ENCODE data around the gene NDUFC1.

The NDUFC1 gene

GRCh38 chr4:139247241-139247640, 55.0 kb downstream of the NDUFC1 start:
- no peak for DNase-seq (ENCODE audit: low spot score)

- DNase-seq (ENCODE audit: low spot score) = no peak
These were observed 56.1 kb downstream of the NDUFC1 start for GRCh38 chr4:139246166-139246565.

- no peak for DNase-seq (ENCODE audit: low spot score)
These were observed 56.7 kb downstream of the NDUFC1 start for GRCh38 chr4:139245590-139245989.

GRCh38 chr4:139243448-139244365, 58.6 kb downstream of the NDUFC1 start:
- DNase-seq (ENCODE audit: low spot score) = no peak

- DNase-seq (ENCODE audit: low spot score) = no peak
These were observed 59.7 kb downstream of the NDUFC1 start for GRCh38 chr4:139242511-139243051.

- DNase-seq (ENCODE audit: low spot score) = no peak
These were observed 60.5 kb downstream of the NDUFC1 start for GRCh38 chr4:139241784-139242151.

GRCh38 chr4:139241086-139241783, 61.0 kb downstream of the NDUFC1 start:
- no peak for DNase-seq (ENCODE audit: low spot score)
